Thyroid gland (tissue), 4 donors: ENCODE measurements around the gene SOCS6.

Experiments
- CTCF ChIP-seq, 6 experiments: fragments of 200-600 bp in 3 of 6; fragments of 450-650 bp in 3 of 6; sonication (generic) in 3 of 6; IDR thresholded peaks; one replicate each; pipeline ENCODE4 v1.5.1; 2016 to 2019; ENCODE audit warnings: antibody characterized with exemption in 6 of 6, mild to moderate bottlenecking in 2 of 6, inconsistent platforms in 1 of 6, moderate library complexity in 1 of 6
- POLR2A ChIP-seq, 2 donors: fragments of 450-650 bp; IDR thresholded peaks; one replicate each; pipeline ENCODE4 v1.6.1; 2017; ENCODE audit warnings: antibody characterized with exemption in 2 of 2, mild to moderate bottlenecking in 2 of 2, moderate library complexity in 1 of 2

GRCh38 chr18:70349316-70349715 lies 60.5 kb downstream of the SOCS6 start:
- TF ChIP-seq CTCF (IDR thresholded peaks at IDR 0.05) (no peak), POLR2A (IDR thresholded peaks at IDR 0.05) (no peak)
